HepG2 (cell line): ENCODE results near the gene SDR39U1. TPM values are rescaled to one million over a fixed set of nuclear protein-coding genes. Genes with fewer than 3 reads are reported as not detected.
A peak's percentile ranks its signal among the peaks of the same experiment; 100 is the strongest.

Source experiments
- ARNTL ChIP-seq: sonication (generic); formaldehyde crosslinking; IDR thresholded peaks from 2 replicates; pipeline ENCODE4 v1.4.0; 2020; ENCODE audit warnings: mild to moderate bottlenecking, missing genetic modification reagents
- HNF4G ChIP-seq, 2 experiments: sonication (generic) in 1 of 2; formaldehyde crosslinking in 1 of 2; IDR thresholded peaks; 2 replicates each; pipeline versions ENCODE4 v1.4.0 to v1.6.1; 2011 to 2020; ENCODE audit warnings: borderline replicate concordance in 2 of 2, low read depth in 2 of 2, mild to moderate bottlenecking in 2 of 2, low read length in 1 of 2, missing genetic modification reagents in 1 of 2, moderate library complexity in 1 of 2
- NR1H2 ChIP-seq: sonication (generic); formaldehyde crosslinking; IDR thresholded peaks from 2 replicates; pipeline ENCODE4 v1.8.1; 2022; ENCODE audit warnings: low read depth, missing genetic modification reagents, borderline replicate concordance
- NR2F2 ChIP-seq: IDR thresholded peaks from 2 replicates; pipeline ENCODE4 v1.6.1; 2012; ENCODE audit warnings: low read depth, inconsistent platforms, borderline replicate concordance
- POLR2AphosphoS2 ChIP-seq: IDR thresholded peaks from 2 replicates; pipeline ENCODE4 v1.6.1; 2011; ENCODE audit warnings: low read depth, low read length, improper control_type of control experiment
- PRPF4 ChIP-seq: fragments of 200-400 bp; formaldehyde crosslinking; IDR thresholded peaks from 2 replicates; pipeline ENCODE4 v1.6.1; 2016; ENCODE audit warnings: low read length, low read depth; ENCODE audit not compliant: poor library complexity, severe bottlenecking
- SIN3B ChIP-seq: fragments of 150-350 bp; IDR thresholded peaks from 2 replicates; pipeline ENCODE4 v1.6.1; 2014; ENCODE audit warnings: low read length
- SMAD9 ChIP-seq: sonication (generic); formaldehyde crosslinking; IDR thresholded peaks from 2 replicates; pipeline ENCODE4 v1.5.1; 2020; ENCODE audit warnings: mild to moderate bottlenecking, missing genetic modification reagents
- SMYD3 ChIP-seq: sonication (generic); formaldehyde crosslinking; IDR thresholded peaks from 2 replicates; pipeline ENCODE4 v1.8.1; 2023; ENCODE audit warnings: mild to moderate bottlenecking, missing genetic modification reagents
- SP1 ChIP-seq, 2 experiments: fragments of 450-650 bp in 1 of 2; sonication (generic) in 1 of 2; formaldehyde crosslinking in 1 of 2; IDR thresholded peaks; 2 replicates each; pipeline versions ENCODE4 v1.4.0 to v1.6.1; 2016 to 2020; ENCODE audit warnings: missing genetic modification reagents in 1 of 2
- TGIF2 ChIP-seq: IDR thresholded peaks from 2 replicates; pipeline ENCODE4 v1.6.1; 2016; ENCODE audit warnings: control low read depth, missing compliant biosample characterization
- ZNF232 ChIP-seq: sonication (generic); formaldehyde crosslinking; IDR thresholded peaks from 2 replicates; pipeline ENCODE4 v1.4.0; 2020; ENCODE audit warnings: missing genetic modification reagents, borderline replicate concordance
- ZNF337 ChIP-seq: sonication (generic); formaldehyde crosslinking; IDR thresholded peaks from 2 replicates; pipeline ENCODE4 v1.5.1; 2020; ENCODE audit warnings: missing genetic modification reagents, low read depth, mild to moderate bottlenecking, borderline replicate concordance
- ZNF556 ChIP-seq: sonication (generic); formaldehyde crosslinking; IDR thresholded peaks from 2 replicates; pipeline ENCODE4 v1.4.0; 2020; ENCODE audit warnings: mild to moderate bottlenecking, missing genetic modification reagents, borderline replicate concordance
- ZNF749 ChIP-seq: sonication (generic); formaldehyde crosslinking; IDR thresholded peaks from 2 replicates; pipeline ENCODE4 v1.8.0; 2022; ENCODE audit warnings: mild to moderate bottlenecking, missing genetic modification reagents, moderate library complexity, borderline replicate concordance
- polyA plus RNA-seq, 8 experiments: library from polyadenylated mRNA; depleted of rRNA in 3 of 8; stranded (reverse) in 7 of 8; unstranded in 1 of 8; fragments of >200 nt; fragmentation: Illumina TruSeq in 4 of 8; extraction: Trizol in 4 of 8; gene quantifications; 2 replicates each; pipeline versions ENCODE4 v1.2.1 to v1.2.3, GENCODE V29; 2011 to 2016; ENCODE audit warnings: low read depth in 4 of 8, missing spikeins in 1 of 8, mixed read lengths in 1 of 8; ENCODE audit not compliant: insufficient read depth in 1 of 8
- total RNA-seq, 5 experiments: library from RNA; depleted of rRNA; stranded (reverse); fragments of >200 nt; fragmentation: Illumina TruSeq; extraction: Trizol; gene quantifications; 2 replicates each; pipeline ENCODE4 v1.2.3, GENCODE V29; 2016; ENCODE audit warnings: low read depth in 1 of 5
- TF ChIP-seq, protein P1 (sequence below): sonication (generic); formaldehyde crosslinking; IDR thresholded peaks from 2 replicates; pipeline ENCODE4 v1.4.0; 2020; ENCODE audit warnings: missing genetic modification reagents
- TF ChIP-seq, protein P2 (sequence below): sonication (generic); formaldehyde crosslinking; IDR thresholded peaks from 2 replicates; pipeline ENCODE4 v1.4.0; 2020; ENCODE audit warnings: missing genetic modification reagents, borderline replicate concordance
- TF ChIP-seq, protein P3 (sequence below): sonication (generic); formaldehyde crosslinking; IDR thresholded peaks from 2 replicates; pipeline ENCODE4 v1.8.0; 2022; ENCODE audit warnings: low read depth, missing genetic modification reagents
- TF ChIP-seq, protein P4 (sequence below): sonication (generic); formaldehyde crosslinking; IDR thresholded peaks from 2 replicates; pipeline ENCODE4 v1.8.1; 2023; ENCODE audit warnings: mild to moderate bottlenecking, missing genetic modification reagents
- TF ChIP-seq, protein P5 (sequence below): sonication (generic); formaldehyde crosslinking; IDR thresholded peaks from 2 replicates; pipeline ENCODE4 v1.4.0; 2020; ENCODE audit warnings: mild to moderate bottlenecking, missing genetic modification reagents

SDR39U1 gene
- total and polyA plus RNA-seq, 2 of the 13 experiments (the other 11 are each of a cell fraction or from before 2014, with no cell fraction given), result 34.4 to 129 TPM

DNA sequence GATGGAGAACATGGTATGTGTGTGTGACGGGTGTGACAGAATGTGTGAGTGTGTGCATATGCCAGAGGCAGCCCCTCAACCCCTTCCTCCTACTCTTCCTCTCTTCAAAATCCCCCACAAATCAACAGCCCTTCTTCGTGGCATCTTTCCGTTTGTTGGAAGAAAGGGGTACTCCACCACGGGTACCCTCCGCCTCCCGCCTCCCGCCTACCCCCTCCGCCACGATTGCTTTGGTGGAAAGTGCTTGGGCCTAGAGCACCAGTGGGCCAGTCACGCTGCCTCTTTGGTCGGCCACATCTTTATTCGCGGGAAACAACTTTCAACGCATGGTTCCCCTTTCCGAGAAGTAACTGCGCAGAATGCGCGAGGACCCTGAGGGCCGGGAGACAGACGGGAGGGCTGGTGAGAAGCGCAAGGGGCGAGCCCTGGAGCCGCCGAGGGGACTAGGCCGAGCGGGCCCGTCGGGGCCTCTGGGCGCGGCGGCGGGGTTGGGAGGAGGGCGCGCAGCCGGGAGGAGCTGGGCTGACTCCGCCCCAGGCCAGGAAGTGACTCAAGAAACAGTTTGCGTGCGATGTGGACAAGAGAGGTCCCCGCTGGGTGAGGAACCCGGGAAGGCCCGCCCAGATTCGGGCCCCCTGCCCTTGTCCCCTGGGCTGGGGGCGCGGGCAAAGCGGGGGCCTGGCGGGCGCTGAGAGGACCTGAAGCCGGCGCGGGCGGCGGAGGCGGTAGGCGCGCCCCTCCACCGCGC is 13.0 kb downstream of the SDR39U1 start, which contains the start of the genes CBLN3 and KHNYN (continued):
- TF ChIP-seq, protein P1, sequence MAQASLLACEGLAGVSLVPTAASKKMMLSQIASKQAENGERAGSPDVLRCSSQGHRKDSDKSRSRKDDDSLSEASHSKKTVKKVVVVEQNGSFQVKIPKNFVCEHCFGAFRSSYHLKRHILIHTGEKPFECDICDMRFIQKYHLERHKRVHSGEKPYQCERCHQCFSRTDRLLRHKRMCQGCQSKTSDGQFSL (CRISPR knock-in tag), result no peak
- TF ChIP-seq ZNF556, result peak; percentile 63; the same call in 1 of the 2 replicates
- peak; percentile 30 for TF ChIP-seq SIN3B
- no peak for TF ChIP-seq HNF4G (IDR thresholded peaks at IDR 0.05; ENCODE audit: borderline replicate concordance, low read depth, low read length)
- TF ChIP-seq HNF4G (CRISPR knock-in tag; IDR thresholded peaks at IDR 0.05; ENCODE audit: borderline replicate concordance, low read depth), result peak; percentile 67; the same call in 1 of the 2 replicates
- no peak for TF ChIP-seq ARNTL (CRISPR knock-in tag)
- no peak for TF ChIP-seq SMYD3 (CRISPR knock-in tag)
- TF ChIP-seq, protein P2, sequence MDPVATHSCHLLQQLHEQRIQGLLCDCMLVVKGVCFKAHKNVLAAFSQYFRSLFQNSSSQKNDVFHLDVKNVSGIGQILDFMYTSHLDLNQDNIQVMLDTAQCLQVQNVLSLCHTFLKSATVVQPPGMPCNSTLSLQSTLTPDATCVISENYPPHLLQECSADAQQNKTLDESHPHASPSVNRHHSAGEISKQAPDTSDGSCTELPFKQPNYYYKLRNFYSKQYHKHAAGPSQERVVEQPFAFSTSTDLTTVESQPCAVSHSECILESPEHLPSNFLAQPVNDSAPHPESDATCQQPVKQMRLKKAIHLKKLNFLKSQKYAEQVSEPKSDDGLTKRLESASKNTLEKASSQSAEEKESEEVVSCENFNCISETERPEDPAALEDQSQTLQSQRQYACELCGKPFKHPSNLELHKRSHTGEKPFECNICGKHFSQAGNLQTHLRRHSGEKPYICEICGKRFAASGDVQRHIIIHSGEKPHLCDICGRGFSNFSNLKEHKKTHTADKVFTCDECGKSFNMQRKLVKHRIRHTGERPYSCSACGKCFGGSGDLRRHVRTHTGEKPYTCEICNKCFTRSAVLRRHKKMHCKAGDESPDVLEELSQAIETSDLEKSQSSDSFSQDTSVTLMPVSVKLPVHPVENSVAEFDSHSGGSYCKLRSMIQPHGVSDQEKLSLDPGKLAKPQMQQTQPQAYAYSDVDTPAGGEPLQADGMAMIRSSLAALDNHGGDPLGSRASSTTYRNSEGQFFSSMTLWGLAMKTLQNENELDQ (CRISPR knock-in tag), result 0 out of 2 replicates have a peak, but pooled peaks have one; percentile 83
- TF ChIP-seq, protein P3, sequence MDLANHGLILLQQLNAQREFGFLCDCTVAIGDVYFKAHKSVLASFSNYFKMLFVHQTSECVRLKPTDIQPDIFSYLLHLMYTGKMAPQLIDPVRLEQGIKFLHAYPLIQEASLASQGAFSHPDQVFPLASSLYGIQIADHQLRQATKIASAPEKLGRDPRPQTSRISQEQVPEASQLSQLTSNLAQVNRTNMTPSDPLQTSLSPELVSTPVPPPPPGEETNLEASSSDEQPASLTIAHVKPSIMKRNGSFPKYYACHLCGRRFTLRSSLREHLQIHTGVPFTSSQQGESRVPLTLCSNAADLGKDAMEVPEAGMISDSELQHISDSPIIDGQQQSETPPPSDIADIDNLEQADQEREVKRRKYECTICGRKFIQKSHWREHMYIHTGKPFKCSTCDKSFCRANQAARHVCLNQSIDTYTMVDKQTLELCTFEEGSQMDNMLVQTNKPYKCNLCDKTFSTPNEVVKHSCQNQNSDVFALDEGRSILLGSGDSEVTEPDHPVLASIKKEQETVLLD (CRISPR knock-in tag), result no peak; the same call in 1 of the 2 replicates
- peak; percentile 94; the same call in 1 of the 2 replicates for TF ChIP-seq ZNF337 (CRISPR knock-in tag)
- TF ChIP-seq ZNF749 (CRISPR knock-in tag), result no peak
- TF ChIP-seq NR1H2 (CRISPR knock-in tag), result no peak
- TF ChIP-seq PRPF4, result no peak
- peak; percentile 55; the same call in 1 of the 2 replicates for TF ChIP-seq TGIF2 (CRISPR knock-in tag)
- TF ChIP-seq SMAD9, result peak; percentile 99
- no peak for TF ChIP-seq SP1 (IDR thresholded peaks at IDR 0.05)
- peak; percentile 83 for TF ChIP-seq SP1 (CRISPR knock-in tag; IDR thresholded peaks at IDR 0.05)
- TF ChIP-seq, protein P4, sequence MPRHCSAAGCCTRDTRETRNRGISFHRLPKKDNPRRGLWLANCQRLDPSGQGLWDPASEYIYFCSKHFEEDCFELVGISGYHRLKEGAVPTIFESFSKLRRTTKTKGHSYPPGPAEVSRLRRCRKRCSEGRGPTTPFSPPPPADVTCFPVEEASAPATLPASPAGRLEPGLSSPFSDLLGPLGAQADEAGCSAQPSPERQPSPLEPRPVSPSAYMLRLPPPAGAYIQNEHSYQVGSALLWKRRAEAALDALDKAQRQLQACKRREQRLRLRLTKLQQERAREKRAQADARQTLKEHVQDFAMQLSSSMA (CRISPR knock-in tag), result peak; percentile 92
- TF ChIP-seq, protein P5, sequence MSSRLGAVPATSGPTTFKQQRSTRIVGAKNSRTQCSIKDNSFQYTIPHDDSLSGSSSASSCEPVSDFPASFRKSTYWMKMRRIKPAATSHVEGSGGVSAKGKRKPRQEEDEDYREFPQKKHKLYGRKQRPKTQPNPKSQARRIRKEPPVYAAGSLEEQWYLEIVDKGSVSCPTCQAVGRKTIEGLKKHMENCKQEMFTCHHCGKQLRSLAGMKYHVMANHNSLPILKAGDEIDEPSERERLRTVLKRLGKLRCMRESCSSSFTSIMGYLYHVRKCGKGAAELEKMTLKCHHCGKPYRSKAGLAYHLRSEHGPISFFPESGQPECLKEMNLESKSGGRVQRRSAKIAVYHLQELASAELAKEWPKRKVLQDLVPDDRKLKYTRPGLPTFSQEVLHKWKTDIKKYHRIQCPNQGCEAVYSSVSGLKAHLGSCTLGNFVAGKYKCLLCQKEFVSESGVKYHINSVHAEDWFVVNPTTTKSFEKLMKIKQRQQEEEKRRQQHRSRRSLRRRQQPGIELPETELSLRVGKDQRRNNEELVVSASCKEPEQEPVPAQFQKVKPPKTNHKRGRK (CRISPR knock-in tag), result no peak
- no peak; the same call in 1 of the 2 replicates for TF ChIP-seq ZNF232 (CRISPR knock-in tag)
- peak; percentile 79; the same call in 1 of the 2 replicates for TF ChIP-seq POLR2AphosphoS2
- TF ChIP-seq NR2F2, result no peak
